Mammary epithelial cell (primary cell): ENCODE results near the gene CPA1.

ENCODE experiments used
- EZH2 ChIP-seq: IDR thresholded peaks from 2 replicates; pipeline ENCODE4 v1.6.1; 2012; ENCODE audit warnings: low read length, inconsistent platforms, borderline replicate concordance
- TF ChIP-seq, protein P1 (sequence below), 2 donors: IDR thresholded peaks in 1 of 2; conservative IDR thresholded peaks in 1 of 2; 2 replicates each; pipeline ENCODE4 v1.5.1; 2011 to 2012; ENCODE audit warnings: inconsistent platforms in 2 of 2, low read length in 2 of 2, mild to moderate bottlenecking in 2 of 2, control low read depth in 1 of 2, low read depth in 1 of 2; ENCODE audit not compliant: insufficient read depth in 1 of 2; ENCODE audit errors: extremely low read depth in 1 of 2

DNA sequence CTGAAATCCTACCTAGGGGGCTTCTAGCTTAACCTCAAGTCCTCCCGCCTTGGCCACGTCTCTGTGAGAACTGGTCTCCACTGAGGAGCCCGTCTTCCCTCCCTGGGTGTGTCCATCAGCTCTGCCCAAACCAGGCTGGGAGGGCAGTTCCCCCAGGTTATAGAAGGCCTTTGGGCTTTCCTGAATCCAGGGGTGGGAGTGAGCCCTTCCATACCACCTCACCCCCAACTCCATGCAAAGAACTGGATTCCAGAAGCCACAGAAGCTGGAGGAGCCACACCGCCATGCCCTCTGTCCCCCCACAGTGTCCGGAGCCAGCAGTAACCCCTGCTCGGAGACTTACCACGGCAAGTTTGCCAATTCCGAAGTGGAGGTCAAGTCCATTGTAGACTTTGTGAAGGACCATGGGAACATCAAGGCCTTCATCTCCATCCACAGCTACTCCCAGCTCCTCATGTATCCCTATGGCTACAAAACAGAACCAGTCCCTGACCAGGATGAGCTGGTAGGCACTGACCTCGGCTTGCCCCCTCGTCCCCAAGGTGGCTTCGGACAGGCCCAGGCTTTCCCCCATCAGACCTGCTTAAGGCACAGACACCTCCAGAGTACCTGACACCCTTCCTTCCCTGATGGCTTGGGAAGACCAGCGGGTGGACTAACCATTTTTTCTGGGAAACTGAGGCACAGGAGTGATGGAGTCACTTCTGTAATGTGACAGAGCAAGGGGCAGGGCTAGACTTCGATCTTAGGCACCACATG lies 4.7 kb downstream of the CPA1 start:
- TF ChIP-seq, protein P1, sequence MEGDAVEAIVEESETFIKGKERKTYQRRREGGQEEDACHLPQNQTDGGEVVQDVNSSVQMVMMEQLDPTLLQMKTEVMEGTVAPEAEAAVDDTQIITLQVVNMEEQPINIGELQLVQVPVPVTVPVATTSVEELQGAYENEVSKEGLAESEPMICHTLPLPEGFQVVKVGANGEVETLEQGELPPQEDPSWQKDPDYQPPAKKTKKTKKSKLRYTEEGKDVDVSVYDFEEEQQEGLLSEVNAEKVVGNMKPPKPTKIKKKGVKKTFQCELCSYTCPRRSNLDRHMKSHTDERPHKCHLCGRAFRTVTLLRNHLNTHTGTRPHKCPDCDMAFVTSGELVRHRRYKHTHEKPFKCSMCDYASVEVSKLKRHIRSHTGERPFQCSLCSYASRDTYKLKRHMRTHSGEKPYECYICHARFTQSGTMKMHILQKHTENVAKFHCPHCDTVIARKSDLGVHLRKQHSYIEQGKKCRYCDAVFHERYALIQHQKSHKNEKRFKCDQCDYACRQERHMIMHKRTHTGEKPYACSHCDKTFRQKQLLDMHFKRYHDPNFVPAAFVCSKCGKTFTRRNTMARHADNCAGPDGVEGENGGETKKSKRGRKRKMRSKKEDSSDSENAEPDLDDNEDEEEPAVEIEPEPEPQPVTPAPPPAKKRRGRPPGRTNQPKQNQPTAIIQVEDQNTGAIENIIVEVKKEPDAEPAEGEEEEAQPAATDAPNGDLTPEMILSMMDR (conservative IDR thresholded peaks at IDR 0.05 in 1 of 2, IDR thresholded peaks at IDR 0.05 in 1 of 2; ENCODE audit: extremely low read depth in 1 of 2, insufficient read depth in 1 of 2, low read depth in 1 of 2, low read length in 2 of 2): no peak
- no peak for TF ChIP-seq EZH2
